HepG2 (cell line): ENCODE results near the gene NLRC3. TPM values are rescaled to one million over a fixed set of nuclear protein-coding genes. Genes with fewer than 3 reads are reported as not detected.

ENCODE experiments used
- ATAC-seq: fragments of 200-7000 bp; cut with Tn5 transposase; 3 replicates; pipeline ENCODE4 v1.9.1; 2020; ENCODE audit warnings: mild to moderate bottlenecking, moderate library complexity
- BruUV-seq: library from RNA; stranded (reverse); fragments of 400-500 nt; replicated peaks from 2 replicates; lab custom pipeline; 2021; lab: Mats Ljungman, UMichigan
- CTCF ChIA-PET: fragments of 300-600 bp; formaldehyde crosslinking; extraction: SDS; loops from one replicate; lab custom pipeline; 2021; ENCODE audit warnings: low total read pairs, inconsistent platforms, low intra/inter-chr PET ratio; lab: Yijun Ruan, JAX
- POLR2A ChIA-PET: fragments of 350-600 bp; sonication (Branson Sonifier 250); formaldehyde crosslinking; loops from one replicate; lab custom pipeline; 2020; ENCODE audit warnings: antibody characterized with exemption, inconsistent platforms; lab: Yijun Ruan, JAX
- DNase-seq: peaks from one replicate; pipeline ENCODE4 v3.0.0-alpha.2; 2015; ENCODE audit warnings: low spot score
- FAIRE-seq: peaks from 3 replicates; lab custom pipeline; 2011; peaks lifted over from hg19 to GRCh38; lab: Jason Lieb, UNC
- H2AFZ ChIP-seq: one replicate; pipeline ENCODE4 v1.6.1; 2011; ENCODE audit warnings: low read length, inconsistent platforms
- H3K27ac ChIP-seq: fragments of 300-600 bp; 3 replicates; pipeline ENCODE4 v1.8.0; 2011; ENCODE audit warnings: mixed run types, mild to moderate bottlenecking, mixed read lengths, low read length, inconsistent platforms; ENCODE audit not compliant: insufficient read depth; ENCODE audit errors: extremely low read length
- H3K27me3 ChIP-seq, 2 experiments: fragments of 200-600 bp in 1 of 2; 2 replicates in 1 of 2; 3 replicates in 1 of 2; pipeline versions ENCODE4 v1.6.0 to v1.8.0; 2011; ENCODE audit warnings: low read length in 2 of 2, mild to moderate bottlenecking in 2 of 2, moderate library complexity in 2 of 2, inconsistent platforms in 1 of 2; ENCODE audit not compliant: insufficient read depth in 2 of 2, control insufficient read depth in 1 of 2
- H3K36me3 ChIP-seq, 2 experiments: fragments of 200-600 bp in 1 of 2; replicated peaks in 1 of 2; 2 replicates in 1 of 2; 3 replicates in 1 of 2; pipeline versions ENCODE4 v1.5.1 to v1.8.0; 2011; ENCODE audit warnings: low read length in 2 of 2, inconsistent platforms in 1 of 2; ENCODE audit not compliant: insufficient read depth in 2 of 2, control insufficient read depth in 1 of 2
- H3K4me1 ChIP-seq: 2 replicates; pipeline ENCODE4 v1.5.1; 2012; ENCODE audit warnings: low read length, inconsistent platforms; ENCODE audit not compliant: insufficient read depth
- H3K4me2 ChIP-seq: 2 replicates; pipeline ENCODE4 v1.6.0; 2011; ENCODE audit warnings: low read depth, low read length, inconsistent platforms
- H3K4me3 ChIP-seq, 3 experiments: fragments of 200-600 bp in 1 of 3; sonication (generic), shearing (Covaris generic) in 1 of 3; replicated peaks in 1 of 3; 2 replicates each; pipeline ENCODE4 v1.5.1; 2011 to 2016; ENCODE audit warnings: low read length in 3 of 3, inconsistent platforms in 2 of 3, low read depth in 2 of 3, mild to moderate bottlenecking in 2 of 3, control low read depth in 1 of 3, mixed read lengths in 1 of 3; ENCODE audit not compliant: insufficient read depth in 1 of 3
- H3K79me2 ChIP-seq: one replicate; pipeline ENCODE4 v1.6.1; 2011; ENCODE audit warnings: low read length, inconsistent platforms; ENCODE audit not compliant: insufficient read depth
- H3K9ac ChIP-seq: 2 replicates; pipeline ENCODE4 v1.6.0; 2011; ENCODE audit warnings: mild to moderate bottlenecking, low read depth, low read length, inconsistent platforms; ENCODE audit not compliant: insufficient read depth
- H3K9me3 ChIP-seq: 2 replicates; pipeline ENCODE4 v1.5.1; 2012; ENCODE audit warnings: mild to moderate bottlenecking, low read length
- H4K20me1 ChIP-seq: 2 replicates; pipeline ENCODE4 v1.6.0; 2011; ENCODE audit warnings: inconsistent platforms, mild to moderate bottlenecking, low read length, moderate library complexity; ENCODE audit not compliant: insufficient read depth
- FOXK2 ChIP-seq: fragments of 450-650 bp; IDR thresholded peaks from 2 replicates; pipeline ENCODE4 v1.6.1; 2016
- HMGA1 ChIP-seq: sonication (generic); formaldehyde crosslinking; conservative IDR thresholded peaks from 2 replicates; pipeline ENCODE4 v1.4.0; 2020; ENCODE audit warnings: missing genetic modification reagents
- JARID2 ChIP-seq: sonication (generic); formaldehyde crosslinking; IDR thresholded peaks from 2 replicates; pipeline ENCODE4 v1.8.1; 2023; ENCODE audit warnings: missing genetic modification reagents, inconsistent platforms; ENCODE audit not compliant: insufficient replicate concordance
- MAZ ChIP-seq, 2 experiments: sonication (generic) in 1 of 2; formaldehyde crosslinking in 1 of 2; IDR thresholded peaks; 2 replicates each; pipeline versions ENCODE4 v1.5.0 to v1.6.1; 2012 to 2020; ENCODE audit warnings: low read depth in 2 of 2, mild to moderate bottlenecking in 2 of 2, borderline replicate concordance in 1 of 2, improper control_type of control experiment in 1 of 2, low read length in 1 of 2, missing genetic modification reagents in 1 of 2, moderate library complexity in 1 of 2
- MTA1 ChIP-seq: sonication (generic); formaldehyde crosslinking; IDR thresholded peaks from 2 replicates; pipeline ENCODE4 v1.4.0; 2020; ENCODE audit warnings: missing genetic modification reagents, mild to moderate bottlenecking, borderline replicate concordance
- MXI1 ChIP-seq: IDR thresholded peaks from 3 replicates; pipeline ENCODE4 v1.6.1; 2012; ENCODE audit warnings: low read depth, low read length, inconsistent platforms, borderline replicate concordance
- PCBP1 ChIP-seq: fragments of 200-400 bp; formaldehyde crosslinking; IDR thresholded peaks from 2 replicates; pipeline ENCODE4 v1.6.1; 2017; ENCODE audit warnings: mild to moderate bottlenecking, low read depth, low read length, borderline replicate concordance
- POLR2AphosphoS5 ChIP-seq: IDR thresholded peaks from 2 replicates; pipeline ENCODE4 v1.6.1; 2012; ENCODE audit warnings: low read depth, low read length
- RAD21 ChIP-seq: fragments of 450-650 bp; formaldehyde crosslinking; IDR thresholded peaks from 2 replicates; pipeline ENCODE4 v1.5.0; 2020; ENCODE audit warnings: mild to moderate bottlenecking
- SMARCE1 ChIP-seq: fragments of 450-650 bp; IDR thresholded peaks from 2 replicates; pipeline ENCODE4 v1.6.1; 2017; ENCODE audit warnings: borderline replicate concordance
- SSRP1 ChIP-seq: IDR thresholded peaks from 2 replicates; pipeline ENCODE4 v1.6.1; 2016; ENCODE audit warnings: control low read depth
- TBX3 ChIP-seq: fragments of 450-650 bp; IDR thresholded peaks from 2 replicates; pipeline ENCODE4 v1.6.1; 2017; ENCODE audit warnings: antibody characterized with exemption, mild to moderate bottlenecking, inconsistent platforms, borderline replicate concordance
- TRIM24 ChIP-seq: sonication (generic); formaldehyde crosslinking; IDR thresholded peaks from 2 replicates; pipeline ENCODE4 v1.8.0; 2022; ENCODE audit warnings: mild to moderate bottlenecking, missing genetic modification reagents
- ZKSCAN1 ChIP-seq: fragments of 150-350 bp; IDR thresholded peaks from 2 replicates; pipeline ENCODE4 v1.6.1; 2014; ENCODE audit warnings: low read length
- ZNF672 ChIP-seq: sonication (generic); formaldehyde crosslinking; IDR thresholded peaks from 2 replicates; pipeline ENCODE4 v1.8.1; 2022; ENCODE audit warnings: missing genetic modification reagents
- ZNF83 ChIP-seq: sonication (generic); formaldehyde crosslinking; IDR thresholded peaks from 2 replicates; pipeline ENCODE4 v1.4.0; 2020; ENCODE audit warnings: missing genetic modification reagents, mild to moderate bottlenecking, borderline replicate concordance
- ZNF878 ChIP-seq: sonication (generic); formaldehyde crosslinking; IDR thresholded peaks from 2 replicates; pipeline ENCODE4 v1.8.1; 2023; ENCODE audit warnings: mild to moderate bottlenecking, missing genetic modification reagents, moderate library complexity
- WGBS: methylation state at CpG from one replicate; pipeline ENCODE4 v1.1.6; 2017; ENCODE audit warnings: low lambda C conversion rate; 5-methylcytosine and 5-hydroxymethylcytosine counted together
- in situ Hi-C: cut with HindIII; loops from 2 replicates; pipeline ENCODE4 v1.10.0; 2017; ENCODE audit warnings: low pct_unique_long_range_greater_than_20kb; ENCODE audit not compliant: extremely low pct_ligation_motif_present
- intact Hi-C: fragments of 100-400 bp; cut with micrococcal nuclease; formaldehyde crosslinking; loops from one replicate; pipeline ENCODE4 v1.10.0; 2022; ENCODE audit not compliant: unreplicated experiment
- polyA plus RNA-seq, 8 experiments: library from polyadenylated mRNA; depleted of rRNA in 3 of 8; stranded (reverse) in 7 of 8; unstranded in 1 of 8; fragments of >200 nt; fragmentation: Illumina TruSeq in 4 of 8; extraction: Trizol in 4 of 8; gene quantifications; 2 replicates each; pipeline versions ENCODE4 v1.2.1 to v1.2.3, GENCODE V29; 2011 to 2016; ENCODE audit warnings: low read depth in 4 of 8, missing spikeins in 1 of 8, mixed read lengths in 1 of 8; ENCODE audit not compliant: insufficient read depth in 1 of 8
- total RNA-seq, 5 experiments: library from RNA; depleted of rRNA; stranded (reverse); fragments of >200 nt; fragmentation: Illumina TruSeq; extraction: Trizol; gene quantifications; 2 replicates each; pipeline ENCODE4 v1.2.3, GENCODE V29; 2016; ENCODE audit warnings: low read depth in 1 of 5
- TF ChIP-seq, protein P1 (sequence below): sonication (generic); formaldehyde crosslinking; IDR thresholded peaks from 2 replicates; pipeline ENCODE4; 2020; ENCODE audit warnings: missing genetic modification reagents, mild to moderate bottlenecking, borderline replicate concordance

NLRC3 gene
- total and polyA plus RNA-seq, 2 of the 13 experiments (the other 11 are each of a cell fraction or from before 2014, with no cell fraction given), result not detected

GRCh38 chr16:3574195-3574594, 3.0 kb downstream of the NLRC3 start:
- no peak for ATAC-seq
- BruUV-seq, result no TSS peak
- no peak overlapping the region for H2AFZ ChIP-seq
- 22% methylated on average over 14 of the region's 14 CpGs for WGBS
- H3K27ac ChIP-seq, result no peak overlapping the region
- peaks cover 3 to 8% of the 10 kb centered on the region in 2 experiments; a peak in 4 of 5 replicates for H3K27me3 ChIP-seq
- TF ChIP-seq ZKSCAN1, result no peak
- TF ChIP-seq, protein P1, sequence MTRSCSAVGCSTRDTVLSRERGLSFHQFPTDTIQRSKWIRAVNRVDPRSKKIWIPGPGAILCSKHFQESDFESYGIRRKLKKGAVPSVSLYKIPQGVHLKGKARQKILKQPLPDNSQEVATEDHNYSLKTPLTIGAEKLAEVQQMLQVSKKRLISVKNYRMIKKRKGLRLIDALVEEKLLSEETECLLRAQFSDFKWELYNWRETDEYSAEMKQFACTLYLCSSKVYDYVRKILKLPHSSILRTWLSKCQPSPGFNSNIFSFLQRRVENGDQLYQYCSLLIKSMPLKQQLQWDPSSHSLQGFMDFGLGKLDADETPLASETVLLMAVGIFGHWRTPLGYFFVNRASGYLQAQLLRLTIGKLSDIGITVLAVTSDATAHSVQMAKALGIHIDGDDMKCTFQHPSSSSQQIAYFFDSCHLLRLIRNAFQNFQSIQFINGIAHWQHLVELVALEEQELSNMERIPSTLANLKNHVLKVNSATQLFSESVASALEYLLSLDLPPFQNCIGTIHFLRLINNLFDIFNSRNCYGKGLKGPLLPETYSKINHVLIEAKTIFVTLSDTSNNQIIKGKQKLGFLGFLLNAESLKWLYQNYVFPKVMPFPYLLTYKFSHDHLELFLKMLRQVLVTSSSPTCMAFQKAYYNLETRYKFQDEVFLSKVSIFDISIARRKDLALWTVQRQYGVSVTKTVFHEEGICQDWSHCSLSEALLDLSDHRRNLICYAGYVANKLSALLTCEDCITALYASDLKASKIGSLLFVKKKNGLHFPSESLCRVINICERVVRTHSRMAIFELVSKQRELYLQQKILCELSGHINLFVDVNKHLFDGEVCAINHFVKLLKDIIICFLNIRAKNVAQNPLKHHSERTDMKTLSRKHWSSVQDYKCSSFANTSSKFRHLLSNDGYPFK (CRISPR knock-in tag), result no peak
- TF ChIP-seq ZNF83 (CRISPR knock-in tag), result no peak
- TF ChIP-seq RAD21 (CRISPR knock-in tag), result no peak
- no peak for TF ChIP-seq TBX3
- no peak for TF ChIP-seq TRIM24 (CRISPR knock-in tag)
- TF ChIP-seq ZNF672 (CRISPR knock-in tag), result no peak
- TF ChIP-seq POLR2AphosphoS5, result no peak
- no peak for TF ChIP-seq MAZ (IDR thresholded peaks at IDR 0.05; ENCODE audit: borderline replicate concordance, low read depth, low read length)
- TF ChIP-seq MAZ (CRISPR knock-in tag; IDR thresholded peaks at IDR 0.05; ENCODE audit: low read depth), result no peak
- no peak for TF ChIP-seq JARID2
- no peak for TF ChIP-seq FOXK2
- TF ChIP-seq ZNF878 (CRISPR knock-in tag), result no peak
- no peak for TF ChIP-seq HMGA1 (CRISPR knock-in tag)
- TF ChIP-seq MXI1, result no peak
- no peak for TF ChIP-seq SMARCE1
- TF ChIP-seq SSRP1, result no peak
- no peak for TF ChIP-seq PCBP1
- no peak for TF ChIP-seq MTA1 (CRISPR knock-in tag)
- DNase-seq, result no peak
- H3K9ac ChIP-seq, result no peak overlapping the region
- H3K4me2 ChIP-seq, result no peak overlapping the region
- no peaks in the 10 kb centered on the region for H3K36me3 ChIP-seq
- H3K4me1 ChIP-seq, result 0 out of 2 replicates have a peak, but pooled peaks cover 15% of the 10 kb centered on the region
- no peaks in the 10 kb centered on the region for H3K79me2 ChIP-seq
- H3K4me3 ChIP-seq, result no peak overlapping the region
- H4K20me1 ChIP-seq, result no peaks in the 10 kb centered on the region
- ChIA-PET POLR2A (no interaction called here), CTCF (no interaction called here)
- no peaks in the 10 kb centered on the region for H3K9me3 ChIP-seq
- intact Hi-C loops, result no loop called here
- FAIRE-seq, result no peak
- in situ Hi-C loops, result no loop called here
